GM12872 (cell line): Measurements from ENCODE around the gene PAPOLA.

Experiments
- TF ChIP-seq, protein P1 (sequence below): IDR thresholded peaks from 3 replicates; pipeline ENCODE4 v1.5.1; 2011; ENCODE audit warnings: low read depth, mild to moderate bottlenecking, low read length, moderate library complexity; ENCODE audit not compliant: insufficient read depth

The PAPOLA gene

DNA sequence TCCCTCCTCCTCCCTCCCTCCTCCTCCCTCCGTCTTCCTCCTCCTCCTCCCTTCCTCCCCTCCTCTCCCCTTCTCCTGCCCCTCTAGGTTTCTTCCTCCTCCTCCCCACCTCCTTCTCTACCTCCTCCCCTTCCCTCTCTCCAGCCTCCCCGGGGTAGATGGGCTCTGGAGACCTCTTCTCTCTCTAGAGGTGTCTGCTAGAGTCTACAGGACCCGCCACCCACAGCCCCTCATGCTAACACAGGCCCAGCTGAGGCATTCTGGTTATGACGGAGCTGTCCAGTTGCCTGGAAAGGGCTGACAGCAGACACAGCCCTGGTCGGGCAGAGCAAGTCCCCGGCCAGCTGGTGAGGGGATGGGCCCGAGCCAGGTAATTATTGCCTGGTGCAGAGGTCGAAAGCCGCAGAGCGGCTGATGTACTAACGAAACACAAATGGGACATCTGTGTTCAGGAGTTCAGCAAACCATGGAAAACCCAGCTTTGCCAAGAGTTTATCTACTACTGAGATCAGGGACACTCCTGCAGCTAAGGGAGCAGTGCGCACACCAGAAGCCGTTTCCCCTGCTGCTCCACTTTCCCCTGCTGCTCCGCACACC, 96.2 kb downstream of the PAPOLA start:
- TF ChIP-seq, protein P1, sequence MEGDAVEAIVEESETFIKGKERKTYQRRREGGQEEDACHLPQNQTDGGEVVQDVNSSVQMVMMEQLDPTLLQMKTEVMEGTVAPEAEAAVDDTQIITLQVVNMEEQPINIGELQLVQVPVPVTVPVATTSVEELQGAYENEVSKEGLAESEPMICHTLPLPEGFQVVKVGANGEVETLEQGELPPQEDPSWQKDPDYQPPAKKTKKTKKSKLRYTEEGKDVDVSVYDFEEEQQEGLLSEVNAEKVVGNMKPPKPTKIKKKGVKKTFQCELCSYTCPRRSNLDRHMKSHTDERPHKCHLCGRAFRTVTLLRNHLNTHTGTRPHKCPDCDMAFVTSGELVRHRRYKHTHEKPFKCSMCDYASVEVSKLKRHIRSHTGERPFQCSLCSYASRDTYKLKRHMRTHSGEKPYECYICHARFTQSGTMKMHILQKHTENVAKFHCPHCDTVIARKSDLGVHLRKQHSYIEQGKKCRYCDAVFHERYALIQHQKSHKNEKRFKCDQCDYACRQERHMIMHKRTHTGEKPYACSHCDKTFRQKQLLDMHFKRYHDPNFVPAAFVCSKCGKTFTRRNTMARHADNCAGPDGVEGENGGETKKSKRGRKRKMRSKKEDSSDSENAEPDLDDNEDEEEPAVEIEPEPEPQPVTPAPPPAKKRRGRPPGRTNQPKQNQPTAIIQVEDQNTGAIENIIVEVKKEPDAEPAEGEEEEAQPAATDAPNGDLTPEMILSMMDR: no peak

GRCh38 chr14:96599076-96599475, 96.9 kb downstream of the PAPOLA start:
- TF ChIP-seq, protein P1: no peak

GRCh38 chr14:96602186-96602585, 100.0 kb downstream of the PAPOLA start:
- TF ChIP-seq, protein P1: no peak

DNA sequence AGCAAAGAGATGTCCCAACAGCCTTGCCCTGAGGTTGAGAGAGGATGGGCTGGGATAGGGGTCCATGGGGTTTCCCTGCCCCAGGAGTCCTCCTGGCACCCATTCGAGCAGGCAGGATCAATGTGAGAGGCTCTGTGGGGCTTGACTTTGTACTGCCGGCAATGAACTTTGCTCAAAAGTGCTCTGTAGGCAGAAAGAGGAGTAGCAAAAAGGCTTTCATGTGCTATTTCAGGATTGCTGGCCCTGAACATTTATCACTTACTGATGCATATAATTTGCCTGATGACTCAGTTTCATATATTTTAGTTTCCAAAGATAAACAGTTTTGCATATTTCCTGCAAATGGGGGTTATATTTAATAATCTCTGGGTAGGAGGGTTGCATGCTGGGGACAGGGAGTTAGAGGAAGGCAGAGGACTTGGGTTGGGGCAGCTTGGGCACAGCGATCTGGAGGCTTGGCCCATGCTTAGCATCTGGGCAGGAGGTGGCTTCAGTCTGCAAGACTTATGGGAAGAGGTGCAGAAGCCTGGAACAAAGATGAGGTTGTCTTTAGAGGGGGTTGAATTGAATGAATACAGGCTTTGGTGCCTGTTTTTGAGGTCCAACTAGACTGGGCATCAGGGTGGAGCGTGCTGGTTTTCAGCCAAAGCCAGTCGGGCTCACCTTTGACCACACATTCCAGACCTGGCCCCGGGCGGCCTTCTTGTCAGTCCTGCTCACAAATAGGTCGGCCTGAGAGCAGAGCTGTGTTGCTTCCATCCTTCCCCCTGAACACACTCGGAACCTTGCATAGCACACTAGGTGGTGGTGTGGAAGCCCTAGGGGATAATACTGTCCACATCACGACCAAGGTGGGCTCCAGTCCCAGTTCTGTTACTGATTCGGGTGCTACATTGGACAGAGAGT, 101.4 kb downstream of the PAPOLA start:
- TF ChIP-seq, protein P1: no peak

DNA sequence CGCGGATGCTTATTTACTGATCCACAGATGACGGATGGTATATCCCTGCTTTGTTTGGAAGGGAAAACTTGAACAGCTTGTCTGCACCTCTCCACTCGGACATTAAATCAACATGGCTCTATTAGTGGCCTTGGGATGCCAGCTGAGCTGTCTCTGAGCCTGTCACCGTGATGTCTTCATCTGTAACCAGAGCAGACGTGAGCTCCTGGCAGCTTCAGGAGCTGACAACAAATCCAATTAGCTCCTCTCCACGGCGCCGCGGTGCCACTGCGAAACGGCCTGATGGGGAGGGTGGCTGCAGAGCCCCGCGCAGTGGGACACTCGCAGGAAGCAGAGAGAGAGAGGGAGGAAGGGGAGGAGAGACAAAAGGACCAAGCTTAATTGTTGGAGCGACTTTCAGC, 112.3 kb downstream of the PAPOLA start:
- TF ChIP-seq, protein P1: no peak

GRCh38 chr14:96616161-96616721, 114.1 kb downstream of the PAPOLA start:
- TF ChIP-seq, protein P1: no peak
